Epidermal melanocyte (primary cell): Measurements from ENCODE around the gene SRCIN1.
"Not testable (repeated sequence)": the region's sequence is repeated elsewhere in the genome, so short reads cannot be mapped to it uniquely, and the experiment has no call there.

Source experiments
- DNase-seq: peaks from one replicate; pipeline ENCODE4 v3.0.0; 2011; ENCODE audit warnings: low spot score; ENCODE audit not compliant: insufficient read length

SRCIN1 gene

DNA sequence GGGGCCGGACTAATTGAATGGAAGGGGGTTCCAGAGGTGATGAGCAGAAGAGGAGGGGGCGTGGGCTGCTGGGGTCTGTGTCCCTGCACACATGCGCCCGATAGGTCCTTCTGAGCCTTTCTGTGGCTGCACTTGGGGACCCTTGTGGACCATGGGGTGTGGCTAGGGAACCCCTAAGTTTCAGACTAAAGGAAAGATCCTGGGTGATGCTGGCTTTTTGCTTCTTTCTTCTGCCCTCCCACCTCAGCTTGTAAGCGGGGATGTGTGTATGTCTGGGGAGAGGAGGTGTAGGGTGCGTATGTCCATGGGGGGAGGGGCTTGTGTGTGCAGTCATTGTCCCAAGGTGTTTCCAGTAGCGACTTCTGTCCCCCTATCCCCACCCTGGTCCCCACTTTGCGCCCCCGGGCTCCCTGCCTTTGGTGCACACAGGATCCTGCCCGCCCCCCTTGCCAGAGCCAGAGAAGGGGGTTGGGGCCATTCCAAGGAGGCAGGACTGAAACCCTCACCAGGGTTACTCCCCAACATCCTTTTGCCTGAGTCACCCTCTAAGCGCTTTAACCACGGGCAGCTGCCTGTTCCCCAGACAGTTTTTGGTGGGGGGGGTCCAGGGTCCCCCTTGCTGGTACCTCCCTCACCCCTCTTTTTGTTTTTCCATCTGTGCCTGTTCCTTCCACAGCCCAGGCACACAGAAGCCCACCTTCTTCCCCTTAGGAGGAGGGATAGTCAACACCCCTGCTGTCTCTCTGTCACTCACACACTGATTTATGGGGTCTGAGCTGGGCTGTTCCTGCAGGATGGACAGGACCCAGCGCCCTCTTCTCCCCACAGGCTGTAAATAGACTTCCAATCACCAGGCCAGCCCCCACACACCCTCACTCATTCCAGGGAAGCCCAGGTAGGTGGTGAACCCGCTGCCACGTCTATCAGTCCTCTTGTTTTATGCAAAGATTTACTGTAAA is 94.3 kb downstream of the SRCIN1 start:
- no peak for DNase-seq

DNA sequence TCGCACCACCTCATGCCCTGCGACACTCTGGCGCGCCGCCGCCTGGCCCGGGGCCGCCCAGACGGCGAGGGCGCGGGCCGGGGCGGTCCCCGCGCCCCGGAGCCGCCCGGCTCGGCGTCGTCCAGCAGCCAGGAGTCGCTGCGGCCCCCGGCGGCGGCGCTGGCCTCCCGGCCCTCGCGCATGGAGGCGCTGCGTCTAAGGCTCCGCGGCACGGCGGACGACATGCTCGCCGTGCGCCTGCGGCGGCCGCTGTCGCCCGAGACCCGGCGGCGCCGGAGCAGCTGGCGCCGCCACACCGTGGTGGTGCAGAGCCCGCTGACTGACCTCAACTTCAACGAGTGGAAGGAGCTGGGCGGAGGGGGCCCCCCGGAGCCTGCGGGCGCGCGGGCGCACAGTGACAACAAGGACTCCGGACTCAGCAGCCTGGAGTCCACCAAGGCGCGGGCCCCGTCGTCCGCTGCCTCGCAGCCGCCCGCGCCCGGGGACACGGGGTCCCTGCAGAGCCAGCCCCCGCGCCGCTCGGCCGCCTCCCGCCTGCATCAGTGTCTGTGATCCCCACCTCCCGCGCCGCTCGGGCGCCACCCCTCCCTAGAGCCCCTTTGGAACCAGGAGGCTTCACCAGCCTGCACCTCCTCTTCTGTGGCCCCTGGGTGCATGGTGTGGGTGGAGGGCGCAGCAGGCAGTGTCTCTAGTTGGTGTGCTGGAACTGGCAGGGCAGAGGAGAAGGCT is 95.2 kb downstream of the SRCIN1 start:
- no peak for DNase-seq

DNA sequence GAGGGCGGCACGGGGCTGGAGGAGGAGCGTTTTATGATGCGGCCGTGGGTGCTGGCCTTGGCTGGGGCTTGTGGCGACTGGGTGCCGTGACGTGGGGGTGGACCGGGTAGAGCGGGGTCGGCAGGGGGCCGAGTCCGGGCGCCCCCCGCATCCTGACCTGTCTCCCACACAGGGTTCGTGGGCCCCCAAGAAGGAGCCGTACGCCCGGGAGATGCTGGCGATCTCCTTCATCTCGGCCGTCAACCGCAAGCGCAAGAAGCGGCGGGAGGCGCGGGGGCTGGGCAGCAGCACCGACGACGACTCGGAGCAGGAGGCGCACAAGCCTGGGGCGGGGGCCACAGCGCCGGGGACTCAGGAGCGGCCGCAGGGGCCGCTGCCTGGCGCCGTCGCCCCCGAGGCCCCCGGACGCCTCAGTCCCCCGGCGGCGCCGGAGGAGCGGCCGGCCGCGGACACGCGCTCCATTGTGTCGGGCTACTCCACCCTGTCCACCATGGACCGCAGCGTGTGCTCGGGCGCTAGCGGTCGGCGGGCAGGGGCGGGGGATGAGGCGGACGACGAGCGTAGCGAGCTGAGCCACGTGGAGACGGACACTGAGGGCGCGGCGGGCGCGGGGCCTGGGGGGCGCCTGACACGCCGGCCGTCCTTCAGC is 95.9 kb downstream of the SRCIN1 start:
- DNase-seq, result no peak

DNA sequence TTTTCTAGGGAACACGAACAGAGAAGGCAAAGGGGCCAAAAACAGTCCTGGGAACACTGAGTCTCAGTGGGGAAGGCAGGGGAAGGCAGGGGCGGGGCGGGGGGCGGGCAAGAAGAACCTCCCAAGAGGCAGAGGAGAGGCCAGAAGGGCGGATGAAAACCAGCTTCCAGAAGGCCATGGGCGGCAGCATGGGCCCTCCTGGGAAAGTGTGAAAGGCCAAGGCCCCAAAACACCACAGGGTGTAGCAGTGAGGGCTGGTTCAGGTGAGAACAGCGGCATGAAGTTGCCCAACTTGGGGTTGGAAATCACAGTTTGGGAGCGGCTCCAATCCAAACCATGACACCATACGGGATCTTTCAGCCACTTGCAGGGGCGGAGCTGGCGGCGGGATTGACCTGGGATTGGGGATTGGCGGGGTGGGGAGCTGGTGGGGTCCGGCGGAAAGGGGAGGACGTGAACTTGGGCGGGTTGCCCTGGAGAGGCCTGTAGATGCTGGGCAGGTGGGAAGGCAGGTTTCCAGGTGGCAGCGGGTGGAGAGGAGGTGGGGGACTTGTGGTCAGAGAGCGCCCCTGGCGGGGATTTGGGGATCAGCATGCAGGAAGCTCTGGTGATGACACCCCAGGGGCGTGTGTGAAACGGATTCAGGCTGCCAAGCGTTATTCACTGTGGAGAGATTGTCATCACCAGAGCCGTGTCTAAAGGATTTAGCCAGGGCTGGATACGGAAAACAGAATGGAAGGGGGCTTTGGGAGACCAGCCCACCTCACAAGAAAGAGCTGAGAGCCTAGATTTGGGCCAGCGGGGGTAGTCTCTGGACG is 96.6 kb downstream of the SRCIN1 start:
- DNase-seq, result peak; percentile 88

DNA sequence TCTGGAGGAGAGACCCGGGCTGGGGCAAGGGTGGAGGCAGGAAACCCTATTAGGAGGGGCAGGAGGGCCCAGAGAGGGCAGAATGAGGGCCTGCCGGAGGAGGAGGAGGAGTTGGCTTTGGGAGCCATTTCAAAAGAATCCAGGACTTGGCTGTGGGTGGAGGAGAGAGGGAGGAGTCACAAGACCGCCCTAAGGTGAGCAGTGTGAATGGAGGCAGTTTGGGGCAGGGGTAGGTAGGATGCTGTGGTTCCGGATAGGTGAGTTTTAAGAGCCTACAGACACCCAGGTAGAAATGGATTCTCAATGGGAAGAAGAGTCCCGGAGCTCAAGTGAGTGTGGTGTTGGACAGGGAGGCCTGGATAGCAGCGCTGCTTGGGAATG is 97.2 kb downstream of the SRCIN1 start:
- no peak for DNase-seq

DNA sequence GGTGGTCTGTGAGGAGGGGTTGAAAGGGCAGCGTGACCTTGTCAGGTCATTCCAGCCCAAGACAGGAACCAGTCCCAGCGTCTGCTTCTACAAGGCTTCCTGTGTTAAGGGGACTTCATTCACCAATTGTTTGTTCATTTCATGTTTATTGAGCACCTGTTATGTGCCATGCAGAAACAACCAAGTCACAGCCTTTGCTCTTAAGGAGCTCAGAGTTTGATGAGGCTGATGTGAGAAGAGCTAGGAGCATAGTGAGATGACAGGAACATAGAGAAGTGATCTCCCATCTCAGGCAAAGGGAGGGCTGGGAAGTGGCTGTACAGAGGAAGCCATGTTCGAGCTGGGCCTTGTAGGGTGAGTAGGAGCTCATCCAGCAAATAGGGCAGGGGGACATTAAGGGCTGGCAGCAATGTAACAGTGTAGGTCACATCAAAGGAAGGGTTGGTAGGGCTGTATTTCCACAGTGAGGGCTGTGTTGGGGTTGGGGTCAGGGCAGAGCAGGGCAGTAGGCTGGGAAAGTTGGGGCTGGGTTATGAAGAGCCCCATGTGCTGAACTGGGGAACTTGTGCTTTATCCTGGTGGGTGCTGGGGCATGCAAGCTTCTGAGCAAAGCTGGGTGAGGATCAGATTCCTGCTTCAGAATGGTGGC is 97.7 kb downstream of the SRCIN1 start:
- DNase-seq, result no peak

DNA sequence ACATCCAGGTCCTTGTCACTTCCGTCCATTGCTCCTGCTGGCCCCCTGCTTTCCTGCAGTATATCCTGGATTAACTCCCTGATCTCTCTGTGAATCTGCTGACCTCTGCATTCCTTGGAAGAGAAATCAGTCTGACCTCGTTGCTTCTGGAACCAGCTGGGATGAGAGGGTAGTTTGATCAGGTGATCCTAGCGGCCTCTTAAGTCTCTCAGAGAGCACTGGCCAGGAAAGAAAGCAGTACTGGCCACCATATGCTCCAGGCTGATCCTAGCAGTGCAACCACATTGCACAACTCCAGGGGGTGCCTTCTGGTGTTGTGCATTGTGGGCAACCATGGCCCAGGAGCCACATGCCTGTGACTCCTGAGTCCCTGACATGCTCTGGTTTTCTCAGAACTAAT is 98.3 kb downstream of the SRCIN1 start:
- no peak for DNase-seq

DNA sequence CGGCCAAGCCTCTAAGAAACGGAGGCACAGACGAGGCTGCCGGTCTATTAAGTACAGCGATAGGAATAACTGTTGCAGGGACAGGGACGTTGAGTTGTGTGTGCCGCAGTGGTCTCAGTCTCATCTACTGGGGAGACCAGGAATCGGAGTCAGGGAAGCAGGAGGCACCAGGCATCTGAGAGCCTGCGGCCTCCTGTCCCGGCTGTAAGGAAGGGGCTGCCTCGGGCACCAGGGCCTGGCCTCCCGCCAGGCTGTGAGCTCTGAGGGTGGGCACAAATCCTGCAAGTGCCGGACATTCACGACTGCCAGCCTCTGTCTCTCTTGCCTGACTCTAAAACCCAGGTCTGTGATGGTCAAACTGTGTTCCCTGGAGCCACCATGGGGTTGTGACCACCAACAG is 101.5 kb downstream of the SRCIN1 start:
- no peak for DNase-seq

DNA sequence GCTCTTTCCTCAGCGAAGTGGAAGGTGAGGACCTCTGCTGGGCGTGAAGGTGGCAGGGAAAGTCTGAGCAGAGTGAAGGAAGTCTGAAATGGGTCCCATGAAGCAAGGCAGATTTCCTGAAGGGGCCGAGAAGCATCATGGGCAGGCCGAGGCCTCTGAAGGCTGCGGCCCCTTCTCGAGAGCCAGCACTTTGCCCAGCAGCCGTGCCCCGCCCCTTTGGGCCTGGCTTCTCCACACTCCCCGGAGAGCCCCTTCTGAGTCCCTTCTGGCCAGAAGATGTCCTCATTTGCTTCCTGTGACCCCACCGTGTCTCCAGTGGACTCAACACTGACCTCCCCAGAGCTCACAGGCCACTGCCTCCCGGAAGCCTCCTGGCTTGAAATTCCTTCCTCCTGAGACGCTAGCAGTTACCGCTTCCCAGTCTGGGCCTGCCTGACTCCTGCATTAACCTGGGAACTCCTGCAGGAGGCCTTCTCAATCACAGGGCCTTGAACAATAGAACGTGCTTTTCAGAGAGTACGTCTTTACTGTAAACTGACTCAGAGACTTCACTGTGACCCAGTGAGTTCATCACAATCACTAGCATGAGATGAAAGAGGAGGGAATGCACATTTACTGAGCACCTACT is 102.4 kb downstream of the SRCIN1 start:
- DNase-seq, result not testable (repeated sequence)

DNA sequence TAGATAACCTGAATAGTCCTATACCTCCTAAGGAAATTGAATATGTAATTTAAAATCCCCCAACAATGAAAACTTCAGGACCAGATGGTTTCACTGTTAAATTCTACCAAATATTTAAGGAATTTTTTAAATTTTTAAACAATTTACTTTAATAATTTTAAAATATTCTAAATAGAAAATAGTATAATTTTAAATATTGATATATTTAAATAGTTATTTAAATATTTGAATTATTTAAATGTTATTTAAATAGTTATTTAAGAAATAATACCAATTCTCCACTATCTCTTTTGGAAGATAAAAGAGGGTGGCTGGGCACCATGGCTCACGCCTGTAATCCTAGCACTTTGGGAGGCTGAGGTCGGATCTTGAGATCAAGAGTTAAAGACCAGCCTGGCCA is 104.0 kb downstream of the SRCIN1 start:
- not testable (repeated sequence) for DNase-seq

DNA sequence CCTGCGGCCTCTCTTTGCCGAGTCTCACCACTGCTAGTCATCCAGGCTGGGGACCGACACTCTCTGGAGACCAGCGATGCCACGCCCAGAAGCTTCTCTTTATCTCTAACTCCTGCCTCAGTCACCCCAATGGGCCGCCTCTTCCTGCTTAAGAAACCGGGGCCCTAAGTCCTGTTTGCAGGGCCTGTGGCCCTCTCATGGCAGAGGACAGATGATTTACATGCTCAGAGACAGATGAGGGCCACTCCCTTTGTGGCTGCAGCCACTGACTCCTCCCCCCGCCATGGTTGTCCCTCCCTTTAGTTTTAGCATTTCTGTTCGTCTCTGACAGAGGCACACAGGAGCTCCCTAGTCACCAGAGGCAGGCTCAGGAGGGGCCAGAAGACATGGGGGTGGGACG is 106.5 kb downstream of the SRCIN1 start:
- not testable (repeated sequence) for DNase-seq

DNA sequence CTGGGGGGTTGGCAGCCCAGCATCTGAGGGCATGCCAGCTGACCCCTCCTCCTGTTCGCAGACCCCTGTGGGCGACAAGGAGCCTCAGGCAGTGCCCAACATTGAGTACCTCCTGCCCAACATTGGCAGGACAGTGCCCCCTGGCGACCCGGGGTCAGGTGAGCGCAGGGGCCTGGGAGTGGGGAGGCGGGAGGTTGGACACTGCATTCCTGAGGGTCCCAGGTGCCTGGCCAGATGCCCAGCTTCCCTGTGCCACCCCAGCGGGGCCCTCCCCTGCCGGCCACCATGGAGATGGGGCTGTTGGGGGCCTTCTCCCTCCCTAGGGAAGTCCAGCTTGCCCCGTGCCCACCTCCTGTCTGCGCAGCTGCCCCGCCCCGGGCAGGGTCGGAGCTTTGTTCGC is 107.4 kb downstream of the SRCIN1 start:
- no peak for DNase-seq

DNA sequence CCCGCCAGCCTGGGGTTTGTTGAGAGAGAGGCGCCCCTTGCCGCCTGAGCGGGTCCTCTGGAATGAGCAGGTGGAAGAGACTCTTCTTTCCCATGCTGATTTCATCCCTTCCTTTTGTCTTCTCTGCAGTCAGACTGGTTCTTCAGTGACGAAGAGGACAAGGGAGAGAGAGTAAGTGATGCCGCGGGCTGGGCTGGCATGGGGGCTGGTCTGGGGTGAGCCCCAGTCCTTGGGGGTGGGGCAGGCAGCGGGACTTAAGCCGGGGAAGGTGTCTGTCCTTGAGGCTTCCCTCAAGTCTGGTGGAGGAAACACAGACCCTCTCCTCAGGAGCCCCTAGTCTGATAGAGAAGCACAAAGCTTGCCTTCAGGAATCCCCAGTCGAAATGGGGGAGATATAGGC is 108.1 kb downstream of the SRCIN1 start:
- DNase-seq, result not testable (repeated sequence)

DNA sequence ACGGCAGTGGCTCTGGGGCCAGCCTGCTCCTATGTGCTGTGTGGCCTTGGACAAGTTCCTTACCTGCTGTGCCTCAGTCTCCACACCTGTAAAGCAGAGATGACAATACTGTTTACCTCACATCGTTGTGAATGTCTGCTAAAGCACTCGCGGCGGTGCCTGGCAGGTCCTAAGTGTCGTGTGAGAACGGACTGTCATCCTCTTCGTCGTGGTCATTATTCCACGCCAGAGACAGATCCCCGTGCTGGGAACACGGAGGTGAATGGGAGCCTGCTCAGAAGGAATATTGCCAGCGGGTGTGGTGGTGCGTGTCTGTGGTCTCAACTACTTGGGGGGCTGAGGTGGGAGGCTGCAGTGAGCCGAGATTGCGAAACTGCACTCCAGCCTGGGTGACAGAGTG is 111.6 kb downstream of the SRCIN1 start:
- not testable (repeated sequence) for DNase-seq

DNA sequence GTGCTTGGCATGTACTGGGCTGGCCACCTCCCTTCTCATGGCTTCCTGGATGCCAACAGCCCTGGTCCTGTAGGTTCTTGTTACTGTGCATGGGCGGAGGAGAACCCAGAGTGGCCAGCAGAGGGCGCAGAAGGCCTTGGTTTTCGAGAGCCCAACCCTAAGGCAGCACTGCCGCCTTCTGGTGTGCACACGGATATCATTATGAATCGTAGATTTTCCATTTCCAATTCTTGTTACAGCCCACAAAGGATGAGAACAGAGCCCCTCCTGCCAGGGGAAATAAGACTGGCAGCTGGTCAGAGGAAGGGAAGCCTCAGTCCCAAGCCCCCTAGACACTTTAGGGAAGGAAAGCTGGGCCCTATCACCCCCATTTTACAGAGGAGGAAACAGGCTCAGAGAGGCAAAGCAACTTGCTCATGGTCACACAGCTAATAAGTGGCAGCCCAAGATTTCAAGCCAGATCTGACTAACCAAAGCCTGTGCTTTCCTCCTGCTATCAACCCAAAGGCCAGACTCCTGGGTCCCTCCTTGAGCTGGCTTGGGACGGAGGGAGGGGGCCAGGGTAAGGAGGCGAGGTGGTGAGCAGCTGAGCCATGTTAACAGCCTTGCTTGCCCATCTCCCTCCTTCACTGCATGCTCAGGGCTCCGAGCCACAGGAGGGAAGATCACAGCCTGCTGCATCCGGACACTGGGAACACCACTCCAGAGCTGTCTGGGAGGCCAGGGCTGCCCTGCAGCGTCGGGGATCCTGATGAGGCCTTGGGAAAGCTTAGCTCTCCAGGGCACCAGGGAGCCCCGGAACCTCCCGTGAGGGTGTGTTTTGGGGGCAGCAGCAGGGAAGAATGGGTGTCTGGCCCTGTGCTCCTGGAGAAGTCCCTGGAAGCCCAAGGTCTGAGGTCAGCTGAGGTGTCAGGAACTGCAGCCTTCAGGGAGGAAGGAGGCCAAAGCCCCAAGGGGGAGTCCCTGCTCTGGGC is 113.4 kb downstream of the SRCIN1 start:
- not testable (repeated sequence) for DNase-seq

DNA sequence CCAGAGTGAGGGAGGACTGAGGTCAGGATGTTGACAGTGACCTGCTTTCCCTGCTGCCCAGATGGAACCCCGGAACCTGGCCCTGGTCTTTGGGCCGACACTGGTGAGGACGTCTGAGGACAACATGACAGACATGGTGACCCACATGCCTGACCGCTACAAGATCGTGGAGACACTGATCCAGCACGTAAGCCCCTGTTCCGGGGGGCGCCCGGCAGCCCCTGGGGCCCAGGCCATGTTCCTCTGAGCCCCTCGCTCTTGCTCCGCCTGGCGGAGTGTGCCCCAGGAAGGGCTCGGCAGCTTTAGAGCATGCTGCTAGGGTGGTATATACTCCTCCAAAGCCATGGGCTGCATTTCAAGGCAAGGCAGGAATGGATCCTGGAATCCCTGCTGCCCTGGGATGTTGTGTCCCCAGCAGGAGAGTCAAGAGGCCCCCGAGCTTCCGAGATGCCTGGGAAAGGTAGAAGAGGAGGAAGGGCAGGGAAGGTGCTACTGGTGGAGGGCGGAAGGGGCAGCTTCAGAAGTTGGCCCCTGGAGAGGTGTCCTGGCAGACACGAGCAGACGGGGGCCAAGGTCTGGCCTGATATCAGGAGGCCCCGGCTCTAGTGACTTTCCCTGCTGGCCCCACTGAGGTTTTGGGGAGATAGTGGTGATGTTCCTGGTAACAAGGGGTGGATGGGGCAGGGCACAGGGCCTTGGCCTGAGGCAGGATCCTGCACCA is 114.2 kb downstream of the SRCIN1 start:
- not testable (repeated sequence) for DNase-seq

DNA sequence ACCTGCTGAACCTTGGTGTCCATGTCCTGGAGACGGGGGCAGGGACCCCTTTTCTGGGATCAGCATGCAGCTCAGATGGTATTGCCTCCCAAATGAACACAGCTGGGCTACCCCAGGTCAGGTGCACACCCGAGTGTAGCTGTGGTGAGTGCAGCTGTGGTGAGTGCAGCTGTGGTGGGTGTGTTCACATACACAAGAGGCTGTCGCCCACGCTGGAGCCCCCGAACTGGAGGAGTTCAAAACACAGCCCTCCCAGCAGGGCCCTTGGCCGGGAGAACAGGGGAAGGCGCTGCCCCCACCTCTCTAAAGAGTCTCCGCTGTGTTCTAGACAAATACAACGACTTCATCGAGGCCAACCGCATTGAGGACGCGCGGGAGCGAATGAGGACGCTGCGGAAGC is 116.0 kb downstream of the SRCIN1 start:
- not testable (repeated sequence) for DNase-seq

DNA sequence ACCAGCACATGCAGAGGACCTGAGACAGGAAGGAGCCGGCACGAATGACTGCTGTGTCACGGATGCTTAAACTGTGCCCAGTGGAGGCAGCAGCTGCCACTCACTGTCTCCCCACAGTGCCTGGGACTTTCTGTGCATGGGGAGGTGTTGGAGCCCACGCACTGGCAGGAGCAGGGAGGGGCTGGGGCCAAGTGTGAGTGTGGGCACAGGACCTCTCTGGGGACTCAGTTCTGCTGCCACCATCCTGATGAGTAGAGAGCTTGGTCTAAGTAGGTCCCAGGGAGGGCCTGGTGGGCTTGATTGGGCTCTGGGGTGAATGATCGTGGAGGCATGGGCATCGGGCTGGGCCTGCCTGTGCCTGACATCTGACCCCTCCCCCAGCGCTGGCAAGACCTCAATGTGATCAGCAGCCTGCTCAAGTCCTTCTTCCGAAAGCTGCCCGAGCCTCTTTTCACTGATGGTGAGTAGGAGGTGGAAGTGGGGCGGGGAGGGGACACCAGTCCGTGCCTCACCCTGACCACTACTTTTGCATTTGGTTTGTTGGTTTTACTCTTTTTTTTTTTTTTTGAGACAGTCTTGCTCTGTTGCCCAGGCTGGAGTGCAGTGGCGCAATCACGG is 120.0 kb downstream of the SRCIN1 start:
- not testable (repeated sequence) for DNase-seq
